Prostate gland (tissue), 2 donors: ENCODE measurements around the gene MDFIC2. TPM values are rescaled to one million over a fixed set of nuclear protein-coding genes. Genes with fewer than 3 reads are reported as not detected.
"Not testable (repeated sequence)": the region's sequence is repeated elsewhere in the genome, so short reads cannot be mapped to it uniquely, and the experiment has no call there.

Experiments used
- DNase-seq: peaks from one replicate; pipeline ENCODE4 v3.0.0-alpha.2; 2019; ENCODE audit warnings: low spot score
- H3K27ac ChIP-seq, 2 donors: fragments of 200-600 bp; sonication (generic); 2 replicates each; pipeline ENCODE4 v1.5.1; 2017 to 2019
- H3K27me3 ChIP-seq: fragments of 200-600 bp; sonication (generic); replicated peaks from 2 replicates; pipeline ENCODE4 v1.5.1; 2019; ENCODE audit not compliant: insufficient read depth
- H3K36me3 ChIP-seq, 2 donors: fragments of 200-600 bp; sonication (generic); 1 replicate in 1 of 2; 2 replicates in 1 of 2; pipeline versions ENCODE4 v1.5.1 to v1.8.1; 2017 to 2019
- H3K4me1 ChIP-seq: fragments of 200-600 bp; sonication (generic); replicated peaks from 2 replicates; pipeline ENCODE4 v1.5.1; 2019
- H3K4me3 ChIP-seq, 2 donors: fragments of 200-600 bp; sonication (generic); 2 replicates each; pipeline ENCODE4 v1.5.1; 2017 to 2019
- H3K9me3 ChIP-seq: fragments of 200-600 bp; sonication (generic); 2 replicates; pipeline ENCODE4 v1.5.1; 2017
- CTCF ChIP-seq, 4 experiments: fragments of 200-600 bp in 2 of 4; fragments of 450-650 bp in 2 of 4; sonication (generic) in 2 of 4; IDR thresholded peaks; 1 replicate in 3 of 4; 2 replicates in 1 of 4; pipeline ENCODE4 v1.5.1; 2016 to 2019; ENCODE audit warnings: antibody characterized with exemption in 4 of 4, mild to moderate bottlenecking in 2 of 4, moderate library complexity in 2 of 4
- POLR2A ChIP-seq: fragments of 450-650 bp; IDR thresholded peaks from one replicate; pipeline ENCODE4 v1.6.1; 2016; ENCODE audit warnings: antibody characterized with exemption, mild to moderate bottlenecking
- POLR2AphosphoS5 ChIP-seq: sonication (generic); formaldehyde crosslinking; IDR thresholded peaks from one replicate; pipeline ENCODE4 v1.6.1; 2017; ENCODE audit warnings: antibody characterized with exemption
- WGBS: methylation state at CpG from one replicate; pipeline ENCODE4 v1.1.5; 2018; 5-methylcytosine and 5-hydroxymethylcytosine counted together
- intact Hi-C: fragments of 100-400 bp; cut with DNase I; formaldehyde crosslinking; loops from one replicate; pipeline ENCODE4 v1.14.2; 2022
- total RNA-seq, 2 donors: library from RNA; depleted of rRNA; stranded (reverse); fragments of >200 nt; gene quantifications; one replicate each; pipeline ENCODE4 v1.1.0, GENCODE V29; 2016

Gene MDFIC2
- total RNA-seq, 2 donors from 2014 or later = not detected

- Histone ChIP-seq H3K27me3 (no peaks in the 10 kb centered on the region), H3K4me3 (no peak overlapping the region), H3K27ac (no peak overlapping the region), H3K9me3 (no peaks in the 10 kb centered on the region), H3K4me1 (no peaks in the 10 kb centered on the region), H3K36me3 (no peaks in the 10 kb centered on the region)
- intact Hi-C loops = no loop called here
- TF ChIP-seq POLR2A = no peak
- no peak for TF ChIP-seq CTCF (IDR thresholded peaks at IDR 0.05)
- TF ChIP-seq POLR2AphosphoS5 = no peak
- DNase-seq = no peak
Measured at GRCh38 chr3:70352215-70352614, 39.8 kb upstream of the MDFIC2 start.

- Histone ChIP-seq H3K9me3 (no peaks in the 10 kb centered on the region), H3K27me3 (no peaks in the 10 kb centered on the region), H3K27ac (no peak overlapping the region), H3K4me3 (no peak overlapping the region), H3K4me1 (no peaks in the 10 kb centered on the region), H3K36me3 (no peaks in the 10 kb centered on the region)
- no peak for TF ChIP-seq POLR2AphosphoS5
- TF ChIP-seq POLR2A = no peak
- no peak for TF ChIP-seq CTCF (IDR thresholded peaks at IDR 0.05)
- intact Hi-C loops = no loop called here
- no peak for DNase-seq
- 39% methylated on average over 1 of the region's 1 CpG for WGBS
Measured at GRCh38 chr3:70342149-70342548, 29.7 kb upstream of the MDFIC2 start.

- H3K36me3 ChIP-seq, intact Hi-C loops, H3K27ac ChIP-seq, H3K9me3 ChIP-seq, H3K4me3 ChIP-seq, H3K4me1 ChIP-seq, H3K27me3 ChIP-seq, DNase-seq: not testable (repeated sequence)
- 83% methylated on average over 1 of the region's 1 CpG for WGBS
Measured at GRCh38 chr3:70336885-70337284, 24.4 kb upstream of the MDFIC2 start.

- 85% methylated on average over 3 of the region's 3 CpGs for WGBS
- no peaks in the 10 kb centered on the region for H3K27me3 ChIP-seq
- no peak overlapping the region for H3K4me3 ChIP-seq
- H3K36me3 ChIP-seq = no peaks in the 10 kb centered on the region
- intact Hi-C loops = no loop called here
- DNase-seq = no peak
- no peak overlapping the region for H3K27ac ChIP-seq
- H3K4me1 ChIP-seq = no peaks in the 10 kb centered on the region
- TF ChIP-seq CTCF (IDR thresholded peaks at IDR 0.05) (no peak), POLR2A (no peak)
- H3K9me3 ChIP-seq = no peaks in the 10 kb centered on the region
Measured at GRCh38 chr3:70333080-70333479, 20.6 kb upstream of the MDFIC2 start.

- 87% methylated on average over 1 of the region's 1 CpG for WGBS
- no peak overlapping the region for H3K27ac ChIP-seq
- H3K4me3 ChIP-seq = no peak overlapping the region
- no peaks in the 10 kb centered on the region for H3K9me3 ChIP-seq
- H3K4me1 ChIP-seq = no peaks in the 10 kb centered on the region
- H3K36me3 ChIP-seq = no peaks in the 10 kb centered on the region
- intact Hi-C loops = no loop called here
- no peak for DNase-seq
- TF ChIP-seq CTCF (IDR thresholded peaks at IDR 0.05) (no peak), POLR2AphosphoS5 (no peak), POLR2A (no peak)
- no peaks in the 10 kb centered on the region for H3K27me3 ChIP-seq
Measured at GRCh38 chr3:70315021-70315420, 2.6 kb upstream of the MDFIC2 start.

- H3K4me3 ChIP-seq = no peak overlapping the region
- H3K27ac ChIP-seq = no peak overlapping the region
- DNase-seq = no peak
- TF ChIP-seq POLR2AphosphoS5 (no peak), POLR2A (no peak), CTCF (IDR thresholded peaks at IDR 0.05) (no peak)
- intact Hi-C loops = no loop called here
- 98% methylated on average over 1 of the region's 1 CpG for WGBS
- H3K27me3 ChIP-seq = no peaks in the 10 kb centered on the region
- H3K36me3 ChIP-seq = no peaks in the 10 kb centered on the region
- H3K9me3 ChIP-seq = no peaks in the 10 kb centered on the region
- no peaks in the 10 kb centered on the region for H3K4me1 ChIP-seq
Measured at GRCh38 chr3:70310809-70311208, 1.6 kb downstream of the MDFIC2 start.
